Osteoblast (primary cell): ENCODE results near the gene RAD51B. TPM values are rescaled to one million over a fixed set of nuclear protein-coding genes. Genes with fewer than 3 reads are reported as not detected.

Experiments used
- DNase-seq: peaks from one replicate; pipeline ENCODE4 v3.0.0; 2011; ENCODE audit warnings: low spot score, mixed read lengths; ENCODE audit not compliant: insufficient read length; ENCODE audit errors: missing footprints
- H2AFZ ChIP-seq: 2 replicates; pipeline ENCODE4 v1.6.0; 2011; ENCODE audit warnings: mild to moderate bottlenecking, low read length
- H3K27ac ChIP-seq: 2 replicates; pipeline ENCODE4 v1.5.1; 2011; ENCODE audit warnings: mild to moderate bottlenecking, low read depth, low read length, moderate library complexity
- H3K27me3 ChIP-seq: 2 replicates; pipeline ENCODE4 v1.6.0; 2012; ENCODE audit warnings: mild to moderate bottlenecking, control low read depth, inconsistent platforms, low read length, moderate library complexity; ENCODE audit not compliant: insufficient read depth
- H3K36me3 ChIP-seq: 2 replicates; pipeline ENCODE4 v1.5.1; 2011; ENCODE audit warnings: mild to moderate bottlenecking, low read length, control low read depth, moderate library complexity; ENCODE audit not compliant: insufficient read depth
- H3K4me1 ChIP-seq: 2 replicates; pipeline ENCODE4 v1.5.1; 2011; ENCODE audit warnings: mild to moderate bottlenecking, low read length, control low read depth, moderate library complexity; ENCODE audit not compliant: insufficient read depth
- H3K4me2 ChIP-seq: 2 replicates; pipeline ENCODE4 v1.6.0; 2011; ENCODE audit warnings: mild to moderate bottlenecking, low read length; ENCODE audit not compliant: insufficient read depth
- H3K4me3 ChIP-seq: fragments of 200-600 bp; sonication (generic); 3 replicates; pipeline ENCODE4 v1.5.1; 2012; ENCODE audit warnings: mild to moderate bottlenecking, low read length, inconsistent platforms; ENCODE audit not compliant: insufficient read depth
- H3K79me2 ChIP-seq: 2 replicates; pipeline ENCODE4 v1.6.0; 2012; ENCODE audit warnings: mild to moderate bottlenecking, low read length, control low read depth, inconsistent platforms; ENCODE audit not compliant: insufficient read depth
- H3K9me3 ChIP-seq: 2 replicates; pipeline ENCODE4 v1.5.1; 2011; ENCODE audit warnings: low read depth, low read length, control low read depth
- H4K20me1 ChIP-seq: 2 replicates; pipeline ENCODE4 v1.6.0; 2012; ENCODE audit warnings: mild to moderate bottlenecking, low read length, control low read depth; ENCODE audit not compliant: insufficient read depth
- total RNA-seq: library from RNA; depleted of rRNA; stranded (reverse); fragments of >200 nt; gene quantifications from 2 replicates; pipeline ENCODE4 v1.2.3, GENCODE V29; 2012
- TF ChIP-seq, protein P1 (sequence below): IDR thresholded peaks from 2 replicates; pipeline ENCODE4 v1.5.1; 2011; ENCODE audit warnings: mild to moderate bottlenecking, low read depth, low read length, moderate library complexity; ENCODE audit errors: extremely low read depth

The RAD51B gene
- total RNA-seq, 1 donor, result 13.8 TPM

GRCh38 chr14:68372368-68372767 lies 552.8 kb downstream of the RAD51B start:
- H3K4me2 ChIP-seq, result no peak overlapping the region
- no peaks in the 10 kb centered on the region for H3K79me2 ChIP-seq
- no peak for DNase-seq
- H3K36me3 ChIP-seq, result no peaks in the 10 kb centered on the region
- no peak overlapping the region for H3K27ac ChIP-seq
- peaks cover 5% of the 10 kb centered on the region for H3K4me1 ChIP-seq
- no peaks in the 10 kb centered on the region for H4K20me1 ChIP-seq
- no peak overlapping the region for H2AFZ ChIP-seq
- H3K27me3 ChIP-seq, result no peaks in the 10 kb centered on the region
- TF ChIP-seq, protein P1, sequence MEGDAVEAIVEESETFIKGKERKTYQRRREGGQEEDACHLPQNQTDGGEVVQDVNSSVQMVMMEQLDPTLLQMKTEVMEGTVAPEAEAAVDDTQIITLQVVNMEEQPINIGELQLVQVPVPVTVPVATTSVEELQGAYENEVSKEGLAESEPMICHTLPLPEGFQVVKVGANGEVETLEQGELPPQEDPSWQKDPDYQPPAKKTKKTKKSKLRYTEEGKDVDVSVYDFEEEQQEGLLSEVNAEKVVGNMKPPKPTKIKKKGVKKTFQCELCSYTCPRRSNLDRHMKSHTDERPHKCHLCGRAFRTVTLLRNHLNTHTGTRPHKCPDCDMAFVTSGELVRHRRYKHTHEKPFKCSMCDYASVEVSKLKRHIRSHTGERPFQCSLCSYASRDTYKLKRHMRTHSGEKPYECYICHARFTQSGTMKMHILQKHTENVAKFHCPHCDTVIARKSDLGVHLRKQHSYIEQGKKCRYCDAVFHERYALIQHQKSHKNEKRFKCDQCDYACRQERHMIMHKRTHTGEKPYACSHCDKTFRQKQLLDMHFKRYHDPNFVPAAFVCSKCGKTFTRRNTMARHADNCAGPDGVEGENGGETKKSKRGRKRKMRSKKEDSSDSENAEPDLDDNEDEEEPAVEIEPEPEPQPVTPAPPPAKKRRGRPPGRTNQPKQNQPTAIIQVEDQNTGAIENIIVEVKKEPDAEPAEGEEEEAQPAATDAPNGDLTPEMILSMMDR, result no peak
- H3K4me3 ChIP-seq, result no peak overlapping the region
- H3K9me3 ChIP-seq, result no peaks in the 10 kb centered on the region

GRCh38 chr14:68373124-68373646 lies 553.6 kb downstream of the RAD51B start:
- Histone ChIP-seq H3K9me3 (no peaks in the 10 kb centered on the region), H2AFZ (no peak overlapping the region), H3K79me2 (no peaks in the 10 kb centered on the region), H3K27me3 (no peaks in the 10 kb centered on the region), H3K27ac (no peak overlapping the region), H3K4me3 (no peak overlapping the region), H3K4me2 (no peak overlapping the region), H3K36me3 (no peaks in the 10 kb centered on the region), H3K4me1 (peaks cover 5% of the 10 kb centered on the region), H4K20me1 (no peaks in the 10 kb centered on the region)
- no peak for DNase-seq
- TF ChIP-seq, protein P1, result no peak

- no peaks in the 10 kb centered on the region for H3K36me3 ChIP-seq
- no peak overlapping the region for H3K27ac ChIP-seq
- H4K20me1 ChIP-seq, result no peaks in the 10 kb centered on the region
- H3K4me3 ChIP-seq, result no peak overlapping the region
- H3K27me3 ChIP-seq, result no peaks in the 10 kb centered on the region
- peaks cover 5% of the 10 kb centered on the region for H3K4me1 ChIP-seq
- no peaks in the 10 kb centered on the region for H3K9me3 ChIP-seq
- no peak overlapping the region for H2AFZ ChIP-seq
- TF ChIP-seq, protein P1, result no peak
- H3K4me2 ChIP-seq, result no peak overlapping the region
- H3K79me2 ChIP-seq, result no peaks in the 10 kb centered on the region
- no peak for DNase-seq
These were observed 554.4 kb downstream of the RAD51B start for GRCh38 chr14:68373847-68374444.

DNA sequence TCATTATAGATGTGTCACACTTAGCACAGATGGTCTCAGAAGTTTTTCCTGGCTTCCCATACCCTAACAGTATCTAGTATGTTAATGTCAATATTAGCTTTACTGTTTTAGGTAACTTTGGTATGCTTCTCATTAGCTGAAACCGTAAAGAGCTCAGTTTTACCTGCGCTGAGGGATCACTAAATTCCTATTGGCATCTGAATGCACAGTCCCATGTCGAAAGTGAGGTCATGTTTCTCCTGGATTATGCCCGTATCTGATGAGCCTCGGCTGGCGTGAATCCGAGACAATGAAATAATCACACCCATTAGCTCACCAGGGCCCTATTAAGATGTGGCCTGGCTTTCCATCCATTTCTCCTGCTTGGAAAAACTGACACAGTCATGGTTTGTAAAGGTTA lies 555.1 kb downstream of the RAD51B start:
- no peak overlapping the region for H3K27ac ChIP-seq
- H3K27me3 ChIP-seq, result no peaks in the 10 kb centered on the region
- DNase-seq, result no peak
- H3K4me2 ChIP-seq, result no peak overlapping the region
- H3K4me1 ChIP-seq, result peaks cover 10% of the 10 kb centered on the region
- H3K79me2 ChIP-seq, result no peaks in the 10 kb centered on the region
- no peak overlapping the region for H3K4me3 ChIP-seq
- H4K20me1 ChIP-seq, result no peaks in the 10 kb centered on the region
- H2AFZ ChIP-seq, result no peak overlapping the region
- TF ChIP-seq, protein P1, result no peak
- H3K36me3 ChIP-seq, result no peaks in the 10 kb centered on the region
- H3K9me3 ChIP-seq, result no peaks in the 10 kb centered on the region
